Measurements from ENCODE around the gene PTPN18. TPM values are rescaled to one million over a fixed set of nuclear protein-coding genes. Genes with fewer than 3 reads are reported as not detected.

The PTPN18 gene
- total RNA-seq, 2 donors from 2014 or later: 97.9 to 101 TPM

DNA sequence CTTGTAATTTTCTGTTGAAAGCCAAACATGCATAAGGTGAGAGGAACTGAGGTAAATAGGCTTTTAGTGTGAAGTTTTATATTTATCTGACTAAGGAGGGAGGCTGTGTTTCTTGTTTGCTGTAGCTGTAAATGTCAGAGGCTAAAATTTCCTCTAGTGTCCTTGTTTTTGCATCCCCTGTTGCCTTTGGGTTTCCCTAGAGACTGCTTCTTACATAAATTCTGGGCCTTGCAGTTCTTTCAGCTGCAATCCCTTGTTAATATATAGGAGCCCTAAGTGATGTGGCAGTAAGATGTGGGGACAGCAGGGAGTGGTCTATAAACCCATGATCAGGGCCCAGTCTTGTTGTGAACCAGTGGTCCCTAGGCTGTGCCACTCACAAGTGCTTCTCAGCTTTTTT lies 20.6 kb upstream of the PTPN18 start:
- H3K4me3 Mint-ChIP-seq: no peak overlapping the region
- H3K27me3 Mint-ChIP-seq: peaks cover 13 to 16% of the 10 kb centered on the region in 2 donors
- H3K4me1 Mint-ChIP-seq (ENCODE audit: low read depth in 2 of 2): peaks cover 0 to 9% of the 10 kb centered on the region in 2 donors
- no peak for ATAC-seq
- H3K27ac Mint-ChIP-seq: no peak overlapping the region
- no peaks in the 10 kb centered on the region for H3K9me3 Mint-ChIP-seq
- H3K36me3 Mint-ChIP-seq: no peaks in the 10 kb centered on the region
- DNase-seq (ENCODE audit: low spot score): no peak

DNA sequence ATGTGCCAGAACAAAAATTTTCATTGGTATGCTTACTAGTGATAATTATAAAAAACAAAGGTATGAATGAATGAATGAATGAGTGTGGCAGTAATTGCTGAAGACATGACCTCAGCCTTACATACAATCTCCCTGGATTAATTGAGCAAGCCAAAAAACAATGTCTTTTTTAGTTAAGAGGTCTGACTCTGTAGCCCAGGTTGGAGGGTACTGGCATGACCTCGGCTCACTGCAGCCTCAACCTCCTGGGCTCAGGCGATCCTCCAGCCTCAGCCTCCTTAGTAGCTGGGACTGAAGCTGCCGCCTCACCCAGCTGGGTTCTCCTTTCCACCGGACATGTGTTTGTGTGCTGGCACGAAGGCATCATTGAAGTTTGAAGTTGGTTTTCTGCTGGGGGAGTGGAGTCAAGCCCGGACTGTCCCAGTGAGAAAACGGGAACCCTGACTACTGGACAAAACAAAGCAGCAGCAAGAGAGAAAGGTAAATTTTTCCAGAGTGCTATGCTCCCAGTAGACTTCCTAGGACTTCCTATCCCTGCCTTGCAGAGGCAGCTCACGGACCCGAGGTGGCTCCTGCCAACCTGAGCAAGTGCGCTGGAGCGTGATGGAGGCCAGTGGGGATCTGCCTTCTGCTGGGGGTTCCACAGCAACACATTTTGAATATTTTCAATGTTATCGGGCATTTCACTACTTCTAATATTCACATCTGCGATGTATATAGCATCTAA lies 19.5 kb upstream of the PTPN18 start:
- H3K27ac Mint-ChIP-seq: peak overlapping the region in 1 of 2 donors; percentile 65
- H3K27me3 Mint-ChIP-seq: peaks cover 5 to 6% of the 10 kb centered on the region in 2 donors
- no peak for DNase-seq (ENCODE audit: low spot score)
- peaks cover 3% of the 10 kb centered on the region for H3K36me3 Mint-ChIP-seq
- no peaks in the 10 kb centered on the region for H3K9me3 Mint-ChIP-seq
- H3K4me1 Mint-ChIP-seq (ENCODE audit: low read depth in 2 of 2): peaks cover 4 to 13% of the 10 kb centered on the region in 2 donors
- ATAC-seq: no peak
- H3K4me3 Mint-ChIP-seq: no peak overlapping the region

DNA sequence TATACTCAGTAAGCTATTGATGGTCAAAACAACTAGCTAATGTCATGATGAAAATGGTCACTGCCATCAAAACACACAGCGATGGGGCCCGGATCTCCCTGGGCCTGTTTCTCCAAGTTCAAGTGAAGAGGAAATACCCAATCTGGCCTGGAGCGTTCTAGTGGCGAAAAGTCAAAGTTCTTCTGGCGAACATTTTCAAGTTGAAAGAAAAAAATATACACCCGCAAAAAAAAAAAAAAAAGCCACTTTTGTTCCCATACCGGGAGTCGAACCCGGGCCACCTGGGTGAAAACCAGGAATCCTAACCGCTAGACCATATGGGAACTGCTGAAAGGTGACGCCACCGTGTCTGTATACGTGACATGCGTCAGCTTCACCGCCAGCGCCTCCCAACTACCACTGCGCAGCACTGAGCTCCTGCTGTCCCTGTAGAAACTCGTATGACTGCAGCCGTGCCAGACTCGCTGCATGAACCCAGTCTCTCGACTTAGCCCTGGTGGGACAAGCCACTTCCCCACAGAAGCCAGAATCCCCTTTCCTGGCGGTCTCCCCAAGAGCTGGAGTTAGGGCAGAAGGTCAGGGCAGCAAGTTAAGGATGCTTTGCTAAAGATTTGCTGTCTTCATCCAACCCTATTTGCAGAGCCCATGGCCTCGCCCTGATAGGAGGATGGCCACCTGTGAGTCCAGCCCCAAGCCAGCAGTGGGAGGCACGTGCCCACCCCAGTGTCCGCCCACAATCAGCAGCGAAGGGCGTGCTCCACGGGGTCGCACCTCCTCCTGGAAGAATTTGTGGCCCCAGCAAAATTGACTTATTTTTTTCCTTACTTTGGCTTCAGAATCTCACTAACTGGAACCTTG lies 18.8 kb upstream of the PTPN18 start:
- no peak for ATAC-seq
- no peaks in the 10 kb centered on the region for H3K9me3 Mint-ChIP-seq
- H3K27me3 Mint-ChIP-seq: peaks cover 0 to 2% of the 10 kb centered on the region in 2 donors
- H3K27ac Mint-ChIP-seq: peak overlapping the region; percentile 33 to 65
- peaks cover 4% of the 10 kb centered on the region for H3K36me3 Mint-ChIP-seq
- DNase-seq (ENCODE audit: low spot score): no peak
- H3K4me3 Mint-ChIP-seq: no peak overlapping the region
- peaks cover 9 to 20% of the 10 kb centered on the region in 2 donors for H3K4me1 Mint-ChIP-seq (ENCODE audit: low read depth in 2 of 2)

DNA sequence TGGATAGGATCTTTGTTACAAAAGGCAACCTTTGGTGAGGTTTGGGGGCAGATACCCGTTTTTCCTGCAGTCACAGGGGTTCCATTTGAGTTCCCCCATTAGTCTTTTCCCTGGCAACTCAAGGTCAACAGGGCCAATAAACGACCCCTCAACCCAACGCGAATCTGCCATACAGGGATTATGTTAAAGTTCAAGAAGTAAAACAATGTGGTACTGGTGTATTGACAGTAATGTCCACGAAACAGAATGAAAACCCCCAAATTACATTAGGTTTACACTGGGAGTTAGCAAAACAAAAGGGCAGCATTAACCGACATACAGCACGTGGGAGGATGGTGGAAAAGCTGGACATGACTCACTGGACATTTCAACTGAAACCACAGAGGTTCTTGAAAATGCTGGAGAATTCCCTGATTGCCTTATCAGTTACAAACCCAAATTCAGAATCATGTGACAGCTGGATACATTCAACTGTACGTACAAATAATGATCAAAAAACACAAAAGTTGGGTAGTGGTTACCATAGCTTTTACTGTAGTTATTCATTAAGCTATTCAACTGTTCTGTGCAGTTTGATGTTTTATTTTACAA lies 18.0 kb upstream of the PTPN18 start:
- Mint-ChIP-seq H3K36me3 (peaks cover 4% of the 10 kb centered on the region), H3K9me3 (no peaks in the 10 kb centered on the region), H3K4me1 (ENCODE audit: low read depth in 2 of 2) (peaks cover 16 to 19% of the 10 kb centered on the region in 2 donors), H3K27me3 (peaks cover 0 to 2% of the 10 kb centered on the region in 2 donors), H3K27ac (no peak overlapping the region), H3K4me3 (no peak overlapping the region)
- no peak for DNase-seq (ENCODE audit: low spot score)
- no peak for ATAC-seq

DNA sequence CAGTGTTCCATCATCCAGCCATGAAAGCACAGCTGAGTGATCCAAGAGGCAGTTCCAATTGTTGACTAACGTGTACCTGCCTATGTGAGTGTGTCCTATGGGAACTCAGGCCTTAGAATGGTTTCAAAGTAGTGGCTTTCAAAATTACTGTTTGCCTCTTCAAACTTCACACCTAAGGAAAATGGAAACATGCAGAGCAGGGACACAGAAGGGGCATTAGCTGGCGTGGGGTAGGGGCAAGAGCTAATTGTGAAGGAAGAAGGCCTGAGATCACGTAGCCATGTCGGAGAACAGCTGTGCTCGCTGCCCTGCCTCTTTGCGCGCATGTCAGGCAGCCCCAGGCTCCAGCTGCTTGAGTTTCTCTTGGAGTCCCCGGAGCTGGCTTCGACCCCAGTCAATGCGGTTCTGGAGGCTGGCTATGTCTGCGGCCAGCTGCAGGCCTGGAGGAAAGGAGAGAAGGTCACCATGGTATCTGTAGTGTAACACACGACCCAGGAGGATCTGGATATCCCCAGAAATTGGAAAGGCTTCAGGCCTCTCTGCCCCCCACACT lies 17.0 kb upstream of the PTPN18 start:
- peaks cover 0 to 2% of the 10 kb centered on the region in 2 donors for H3K27me3 Mint-ChIP-seq
- ATAC-seq: no peak
- peaks cover 17 to 19% of the 10 kb centered on the region in 2 donors for H3K4me1 Mint-ChIP-seq (ENCODE audit: low read depth in 2 of 2)
- peaks cover 4% of the 10 kb centered on the region for H3K36me3 Mint-ChIP-seq
- H3K9me3 Mint-ChIP-seq: no peaks in the 10 kb centered on the region
- no peak overlapping the region for H3K27ac Mint-ChIP-seq
- no peak overlapping the region for H3K4me3 Mint-ChIP-seq
- no peak for DNase-seq (ENCODE audit: low spot score)

DNA sequence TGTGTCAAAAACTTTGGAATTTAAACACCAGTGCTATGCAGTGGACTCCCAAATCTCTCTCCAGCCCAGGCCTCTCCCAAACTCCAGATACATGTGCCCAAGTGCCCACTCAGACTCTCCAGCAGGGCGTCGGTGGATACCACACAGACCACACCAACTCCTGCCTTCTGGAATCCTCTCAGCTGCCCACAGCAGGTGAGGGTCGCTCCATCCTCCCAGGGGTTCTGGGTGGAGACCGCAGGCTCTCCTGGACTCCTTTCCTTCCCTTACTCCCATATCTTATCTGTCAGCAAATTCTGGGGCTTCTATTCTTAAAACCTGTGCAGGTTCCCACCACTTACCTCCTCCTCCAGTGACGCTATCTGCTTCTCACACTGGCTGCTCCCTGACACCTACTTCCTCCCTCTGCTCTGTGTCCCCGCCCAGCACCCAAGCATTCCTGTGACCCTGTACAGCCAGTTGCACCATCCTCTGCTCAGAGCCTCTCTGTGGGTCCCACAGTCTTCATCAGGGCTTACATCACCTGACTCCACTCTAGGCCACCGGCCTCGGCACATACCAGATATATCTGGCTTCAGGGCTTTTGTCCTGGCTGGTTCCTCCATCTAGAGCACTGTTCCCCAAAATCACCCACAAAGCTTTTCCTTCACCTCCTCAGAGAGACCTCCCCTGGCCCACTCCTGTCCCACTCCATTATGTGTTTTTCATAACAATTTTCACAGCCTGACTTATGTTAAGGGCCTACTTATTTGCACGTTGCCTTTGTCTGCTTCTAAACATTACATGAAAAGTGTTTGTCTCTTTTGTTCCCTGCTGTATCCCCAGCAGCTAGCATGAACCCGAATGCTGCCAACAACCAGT lies 15.7 kb upstream of the PTPN18 start:
- H3K4me1 Mint-ChIP-seq (ENCODE audit: low read depth in 2 of 2): peaks cover 19 to 20% of the 10 kb centered on the region in 2 donors
- no peak overlapping the region for H3K4me3 Mint-ChIP-seq
- no peaks in the 10 kb centered on the region for H3K27me3 Mint-ChIP-seq
- peak overlapping the region in 1 of 2 donors; percentile 11 for H3K27ac Mint-ChIP-seq
- no peaks in the 10 kb centered on the region for H3K9me3 Mint-ChIP-seq
- DNase-seq (ENCODE audit: low spot score): no peak
- H3K36me3 Mint-ChIP-seq: peaks cover 10% of the 10 kb centered on the region
- no peak for ATAC-seq

DNA sequence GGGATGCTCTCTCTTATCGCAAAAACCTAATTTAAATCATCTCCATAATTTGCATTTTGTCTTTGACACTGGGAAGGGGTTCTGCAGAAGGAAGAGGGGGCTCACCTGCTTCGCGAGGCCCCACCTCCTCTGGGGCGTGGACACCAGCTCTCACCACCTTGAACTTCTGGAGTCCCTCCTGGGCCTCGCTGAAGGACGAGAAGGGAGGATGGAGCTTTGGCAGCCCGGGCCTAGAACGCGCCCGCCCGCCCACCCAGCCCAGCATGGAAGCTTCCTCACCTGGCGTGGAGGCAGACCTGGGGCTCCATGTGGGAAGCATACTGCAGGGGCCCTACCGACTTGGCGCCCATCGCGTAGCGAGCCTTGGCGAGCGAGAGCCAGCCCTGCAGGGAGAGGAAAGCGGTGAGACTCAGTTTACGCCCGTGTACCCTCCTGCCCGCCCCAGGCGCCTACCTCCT lies 14.3 kb upstream of the PTPN18 start:
- DNase-seq (ENCODE audit: low spot score) (no peak), ATAC-seq (no peak)
- Mint-ChIP-seq H3K27me3 (no peaks in the 10 kb centered on the region), H3K4me3 (peak overlapping the region; percentile 98), H3K36me3 (peaks cover 10% of the 10 kb centered on the region), H3K9me3 (no peaks in the 10 kb centered on the region), H3K27ac (peak overlapping the region; percentile 97), H3K4me1 (ENCODE audit: low read depth in 2 of 2) (peaks cover 19 to 28% of the 10 kb centered on the region in 2 donors)

DNA sequence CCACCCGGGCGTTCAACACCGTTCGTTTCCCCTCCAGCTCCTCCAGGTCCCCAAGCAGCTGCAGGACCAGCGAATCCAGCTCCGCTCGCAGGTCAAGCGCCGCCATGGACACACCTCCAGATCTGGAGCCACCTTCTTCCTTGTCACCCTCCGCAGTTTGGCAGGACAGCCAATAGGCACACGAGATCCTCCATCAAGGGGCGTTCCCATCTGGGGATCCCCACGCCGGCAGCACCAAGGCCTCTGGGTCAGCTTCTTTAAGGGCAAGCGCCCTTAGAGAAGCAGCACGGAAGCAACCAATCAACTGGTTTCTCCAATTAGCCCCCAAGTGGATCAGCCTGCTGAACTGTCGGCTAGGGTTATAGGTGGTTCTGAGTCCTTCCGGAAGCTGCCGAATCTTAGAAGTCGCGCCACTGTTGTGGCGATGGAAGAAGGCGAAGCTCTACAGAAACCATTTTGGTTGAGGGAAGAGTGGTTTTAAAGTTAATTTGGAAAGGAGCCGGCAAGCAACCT lies 13.8 kb upstream of the PTPN18 start:
- H3K4me1 Mint-ChIP-seq (ENCODE audit: low read depth in 2 of 2): peaks cover 21 to 28% of the 10 kb centered on the region in 2 donors
- ATAC-seq: peak; percentile 89 to 91
- H3K9me3 Mint-ChIP-seq: no peaks in the 10 kb centered on the region
- DNase-seq (ENCODE audit: low spot score): peak; percentile 95
- peak overlapping the region; percentile 98 for H3K4me3 Mint-ChIP-seq
- no peaks in the 10 kb centered on the region for H3K27me3 Mint-ChIP-seq
- peak overlapping the region; percentile 97 for H3K27ac Mint-ChIP-seq
- peaks cover 12% of the 10 kb centered on the region for H3K36me3 Mint-ChIP-seq

DNA sequence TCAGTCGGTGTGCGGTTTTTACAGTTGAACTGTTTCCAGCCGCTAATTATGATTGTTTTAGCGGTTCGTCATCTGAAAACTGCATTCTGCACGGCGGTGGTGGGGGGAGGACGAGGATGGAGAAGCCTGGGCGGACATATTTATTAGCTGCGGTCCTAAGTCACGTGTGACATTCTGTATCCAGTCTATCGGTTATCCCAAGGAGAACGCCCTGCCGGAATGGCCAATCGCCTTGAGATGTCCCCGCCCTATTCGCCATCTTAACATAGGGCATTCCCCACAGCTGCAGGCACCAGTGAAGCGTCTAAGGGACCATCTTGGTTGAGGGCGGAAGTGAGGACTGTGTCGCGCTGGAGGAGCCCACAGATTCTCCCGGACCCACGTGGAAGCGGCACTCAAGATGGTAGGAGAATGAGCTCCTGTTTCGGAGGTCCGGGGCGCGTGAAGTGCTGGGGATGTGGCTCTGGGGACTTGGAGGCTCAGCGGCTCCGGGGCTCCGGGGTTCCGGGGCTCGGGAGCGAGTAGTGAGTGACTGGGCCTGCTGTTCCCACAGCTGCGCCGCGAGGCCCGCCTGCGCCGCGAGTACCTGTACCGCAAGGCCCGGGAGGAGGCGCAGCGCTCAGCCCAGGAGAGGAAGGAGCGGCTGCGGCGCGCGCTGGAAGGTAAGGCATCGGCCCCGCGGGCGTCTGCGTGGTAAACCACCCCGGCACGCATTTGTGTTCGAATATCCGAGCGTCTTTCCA lies 13.2 kb upstream of the PTPN18 start, which contains the start of gene IMP4:
TSS of gene IMP4 (plus strand) at position 365 of the 743 bp plus-strand sequence. CDS start at position 401, 36 bp downstream.
- ATAC-seq: peak; percentile 94 to 95
- Mint-ChIP-seq H3K4me3 (peak within 1 kb of the TSS; percentile 98), H3K27me3 (no peaks in the 10 kb centered on the region), H3K36me3 (peaks cover 18% of the 10 kb centered on the region), H3K4me1 (ENCODE audit: low read depth in 2 of 2) (peaks cover 25 to 28% of the 10 kb centered on the region in 2 donors), H3K27ac (peak within 1 kb of the TSS; percentile 97), H3K9me3 (no peaks in the 10 kb centered on the region)
- DNase-seq (ENCODE audit: low spot score): peak; percentile 95

DNA sequence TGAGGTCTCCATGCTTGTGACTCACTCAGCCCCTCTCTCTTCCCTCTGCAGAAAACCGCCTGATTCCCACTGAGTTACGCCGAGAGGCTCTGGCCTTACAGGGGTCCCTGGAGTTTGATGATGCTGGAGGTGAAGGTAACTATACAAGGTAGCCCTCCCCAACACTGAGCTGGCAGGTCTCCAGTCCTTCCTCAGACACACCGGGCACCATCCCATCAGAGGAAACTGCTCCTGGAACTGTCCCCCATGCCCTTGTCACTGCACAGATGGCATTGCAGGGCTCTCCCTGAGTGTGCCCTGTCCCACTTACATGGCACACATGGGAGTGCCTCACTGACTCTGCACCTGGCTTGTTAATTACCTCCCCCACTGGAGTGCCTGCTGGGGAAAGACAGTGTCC lies 11.3 kb upstream of the PTPN18 start:
- no peak for DNase-seq (ENCODE audit: low spot score)
- Mint-ChIP-seq H3K27ac (no peak overlapping the region), H3K36me3 (peaks cover 18% of the 10 kb centered on the region), H3K27me3 (no peaks in the 10 kb centered on the region), H3K9me3 (no peaks in the 10 kb centered on the region), H3K4me3 (peak overlapping the region; percentile 48), H3K4me1 (ENCODE audit: low read depth in 2 of 2) (peaks cover 21 to 28% of the 10 kb centered on the region in 2 donors)
- no peak for ATAC-seq

DNA sequence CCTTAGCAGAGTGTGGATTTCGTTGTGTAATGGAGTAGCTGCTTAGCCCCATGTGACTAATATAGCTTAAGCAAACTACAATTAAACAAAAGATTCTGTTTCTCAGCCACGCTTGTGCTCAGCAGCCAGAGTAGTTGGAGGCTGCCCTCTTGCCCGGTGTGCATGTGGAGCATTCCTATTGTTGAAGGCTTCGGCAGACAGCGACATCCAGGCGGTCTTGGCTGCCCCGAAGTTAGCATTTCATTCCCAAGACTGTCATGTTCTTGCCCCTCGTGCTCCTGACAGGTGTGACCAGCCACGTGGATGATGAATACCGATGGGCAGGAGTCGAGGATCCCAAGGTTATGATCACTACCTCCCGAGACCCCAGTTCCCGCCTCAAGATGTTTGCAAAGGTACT lies 10.8 kb upstream of the PTPN18 start:
- no peaks in the 10 kb centered on the region for H3K27me3 Mint-ChIP-seq
- no peak for ATAC-seq
- H3K4me1 Mint-ChIP-seq (ENCODE audit: low read depth in 2 of 2): peaks cover 20 to 28% of the 10 kb centered on the region in 2 donors
- H3K9me3 Mint-ChIP-seq: no peaks in the 10 kb centered on the region
- H3K27ac Mint-ChIP-seq: no peak overlapping the region
- H3K36me3 Mint-ChIP-seq: peaks cover 18% of the 10 kb centered on the region
- no peak for DNase-seq (ENCODE audit: low spot score)
- H3K4me3 Mint-ChIP-seq: peak overlapping the region; percentile 48

DNA sequence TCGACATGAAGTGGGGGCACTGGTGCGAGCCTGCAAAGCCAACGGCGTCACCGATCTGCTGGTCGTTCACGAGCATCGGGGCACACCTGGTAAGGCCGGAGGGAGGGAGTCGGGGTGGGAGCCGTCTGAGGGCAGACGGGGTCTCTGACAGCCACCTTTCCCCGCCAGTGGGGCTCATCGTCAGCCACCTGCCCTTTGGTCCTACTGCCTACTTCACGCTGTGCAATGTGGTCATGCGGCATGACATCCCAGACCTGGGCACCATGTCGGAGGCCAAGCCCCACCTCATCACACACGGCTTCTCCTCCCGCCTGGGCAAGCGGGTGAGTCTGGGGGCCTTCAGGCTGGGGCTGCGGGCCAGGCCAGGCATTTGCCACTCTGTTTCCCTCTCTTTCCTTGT lies 10.2 kb upstream of the PTPN18 start:
- ATAC-seq: no peak
- Mint-ChIP-seq H3K4me1 (ENCODE audit: low read depth in 2 of 2) (peaks cover 20 to 31% of the 10 kb centered on the region in 2 donors), H3K4me3 (no peak overlapping the region), H3K27me3 (no peaks in the 10 kb centered on the region), H3K36me3 (peaks cover 18% of the 10 kb centered on the region), H3K27ac (no peak overlapping the region), H3K9me3 (no peaks in the 10 kb centered on the region)
- DNase-seq (ENCODE audit: low spot score): no peak
